Left colon (tissue), 2 donors: ENCODE measurements around the gene ZBTB8A. TPM values are rescaled to one million over a fixed set of nuclear protein-coding genes. Genes with fewer than 3 reads are reported as not detected.

Experiments
- ATAC-seq: fragments of 200-7000 bp; cut with Tn5 transposase; one replicate; pipeline ENCODE4 v1.9.1; 2020; ENCODE audit warnings: mild to moderate bottlenecking, moderate library complexity
- DNase-seq, 2 donors: peaks; one replicate each; pipeline ENCODE4 v3.0.0-alpha.2; 2020
- intact Hi-C, 2 donors: fragments of 100-400 bp; cut with DNase I in 1 of 2; cut with micrococcal nuclease in 1 of 2; formaldehyde crosslinking; loops; one replicate each; pipeline versions ENCODE4 v1.11.2 to v1.14.0; 2022; cut with DNase I, micrococcal nuclease
- total RNA-seq, 2 donors: library from RNA; stranded (reverse); fragmentation: NEBNext Ultra II Directional; extraction: Animal tissue kit (Norgen Biotek cat#: 25700); gene quantifications; one replicate each; pipeline ENCODE4 v1.2.1, GENCODE V29; 2021
- donor health status: DM: no; HTN: no; CAD: no.
- donor health status: DM: yes; HTN: yes; CAD: no.

Gene ZBTB8A
- total RNA-seq, 2 donors from 2014 or later = 6.0 to 6.7 TPM

DNA sequence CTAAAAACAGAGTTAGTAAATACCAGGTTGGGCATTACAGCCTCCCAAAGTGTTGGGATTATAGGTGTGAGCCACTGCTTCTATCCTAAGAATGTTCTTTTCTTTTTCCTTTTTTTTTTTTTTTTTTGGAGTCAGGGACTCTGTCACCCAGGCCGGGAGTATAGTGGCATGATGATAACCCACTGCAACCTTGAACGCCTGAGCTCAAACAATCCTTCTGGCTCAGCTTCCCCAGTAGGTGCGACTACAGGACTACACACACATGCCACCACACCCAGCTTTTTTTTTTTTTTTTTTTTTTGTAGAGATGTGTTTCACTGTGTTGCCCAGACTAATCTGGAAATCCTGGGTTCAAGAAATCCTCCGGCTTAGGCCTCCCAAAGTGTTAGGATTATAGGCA lies 105.2 kb downstream of the ZBTB8A start:
- intact Hi-C loops = no loop called here
- no peak for DNase-seq
- peak; percentile 90 for ATAC-seq

- ATAC-seq (no peak), DNase-seq (no peak)
- intact Hi-C loops = no loop called here
Observed at GRCh38 chr1:32647308-32648134, 108.3 kb downstream of the ZBTB8A start.

DNA sequence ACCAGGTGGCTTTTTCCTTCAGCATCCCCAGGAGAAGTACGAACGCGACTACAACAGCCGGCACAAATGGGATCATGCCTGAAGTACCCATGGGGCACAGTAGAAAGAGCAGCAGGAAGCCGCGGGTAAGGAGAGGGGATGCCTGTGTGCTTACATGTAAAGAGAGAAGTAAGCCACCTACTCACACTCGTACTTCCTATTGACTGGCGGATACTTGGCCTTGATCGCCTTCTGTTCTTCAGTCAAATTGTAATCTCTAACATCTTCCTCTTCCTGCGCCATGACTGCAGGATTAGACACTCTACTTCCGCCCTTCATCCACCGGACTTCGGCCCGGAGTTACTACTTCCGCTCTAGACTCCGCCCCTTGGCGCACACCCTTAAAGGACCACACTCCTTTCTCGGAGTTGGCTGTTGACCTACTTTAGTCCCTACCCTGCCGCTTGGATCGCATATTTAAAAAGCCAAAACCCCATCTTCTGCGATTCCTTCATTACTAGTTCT lies 111.1 kb downstream of the ZBTB8A start, which contains the start of gene ZBTB8OS:
TSS of gene ZBTB8OS (minus strand) at position 303 of the 504 bp plus-strand sequence. CDS start at position 282, 21 bp downstream.
- peak; percentile 83 for ATAC-seq
- intact Hi-C loops = no loop called here
- peak; percentile 93 to 95 for DNase-seq

DNA sequence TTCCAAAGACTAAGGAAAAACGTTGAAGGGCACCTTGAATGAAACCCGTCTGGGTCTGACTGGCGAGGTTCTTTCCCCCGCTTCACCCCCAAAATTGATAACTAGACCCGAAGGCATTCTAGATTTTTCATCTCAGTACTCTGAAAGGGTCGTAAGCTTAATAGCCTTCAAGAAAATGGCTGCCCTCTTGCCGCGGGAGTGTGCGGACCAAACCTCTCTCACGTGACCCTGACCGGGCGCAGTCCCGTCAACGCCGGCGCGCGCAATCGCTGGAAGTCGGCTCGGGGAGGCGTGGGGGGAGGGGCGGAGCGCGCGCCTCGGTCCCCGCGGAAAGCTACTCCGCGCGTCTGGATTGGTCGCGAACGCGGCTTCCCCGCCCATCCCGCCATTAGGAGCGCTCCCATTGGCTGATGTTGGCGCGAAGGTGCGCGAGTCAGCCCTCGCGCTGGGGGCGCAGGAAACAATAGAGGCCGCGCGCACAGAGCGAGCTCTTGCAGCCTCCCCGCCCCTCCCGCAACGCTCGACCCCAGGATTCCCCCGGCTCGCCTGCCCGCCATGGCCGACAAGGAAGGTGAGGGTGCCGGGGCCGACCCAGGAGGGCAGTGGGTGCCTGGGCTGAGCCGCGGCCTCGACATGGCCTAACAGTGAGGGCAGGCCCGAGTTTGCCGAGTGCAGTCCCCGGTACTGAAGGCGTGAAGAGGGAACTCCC lies 111.7 kb downstream of the ZBTB8A start, which contains the start of gene RBBP4:
TSS of gene RBBP4 (plus strand) at position 457 of the 709 bp plus-strand sequence. CDS start at position 556, 99 bp downstream.
- peak; percentile 97 to 98 for DNase-seq
- intact Hi-C loops = no loop called here
- ATAC-seq = peak; percentile 89

DNA sequence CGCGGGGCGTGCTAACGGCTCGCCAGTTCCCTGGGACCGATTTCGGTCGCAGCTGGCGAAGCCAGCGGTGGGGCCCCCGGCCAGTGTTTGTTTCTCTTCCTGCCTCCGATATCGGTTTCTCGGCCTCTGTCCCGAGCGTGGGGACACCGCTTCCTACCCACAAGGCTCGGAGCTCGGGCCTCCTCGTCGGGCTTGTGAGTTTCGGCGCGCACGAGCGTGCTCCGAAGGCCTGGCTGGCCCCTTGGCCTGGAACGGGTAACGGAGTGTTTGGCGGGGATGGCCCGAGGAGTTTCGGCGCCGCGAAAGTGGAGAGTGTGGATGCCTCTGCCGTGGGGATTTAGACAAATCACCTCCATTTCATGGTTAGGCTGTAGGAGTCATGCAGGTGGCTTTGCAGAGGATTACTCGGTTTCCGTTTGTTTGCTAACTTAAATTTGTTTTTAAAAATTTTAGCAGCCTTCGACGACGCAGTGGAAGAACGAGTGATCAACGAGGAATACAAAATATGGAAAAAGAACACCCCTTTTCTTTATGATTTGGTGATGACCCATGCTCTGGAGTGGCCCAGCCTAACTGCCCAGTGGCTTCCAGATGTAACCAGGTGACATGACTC lies 112.3 kb downstream of the ZBTB8A start:
- DNase-seq (no peak), ATAC-seq (peak; percentile 18)
- intact Hi-C loops = no loop called here

DNA sequence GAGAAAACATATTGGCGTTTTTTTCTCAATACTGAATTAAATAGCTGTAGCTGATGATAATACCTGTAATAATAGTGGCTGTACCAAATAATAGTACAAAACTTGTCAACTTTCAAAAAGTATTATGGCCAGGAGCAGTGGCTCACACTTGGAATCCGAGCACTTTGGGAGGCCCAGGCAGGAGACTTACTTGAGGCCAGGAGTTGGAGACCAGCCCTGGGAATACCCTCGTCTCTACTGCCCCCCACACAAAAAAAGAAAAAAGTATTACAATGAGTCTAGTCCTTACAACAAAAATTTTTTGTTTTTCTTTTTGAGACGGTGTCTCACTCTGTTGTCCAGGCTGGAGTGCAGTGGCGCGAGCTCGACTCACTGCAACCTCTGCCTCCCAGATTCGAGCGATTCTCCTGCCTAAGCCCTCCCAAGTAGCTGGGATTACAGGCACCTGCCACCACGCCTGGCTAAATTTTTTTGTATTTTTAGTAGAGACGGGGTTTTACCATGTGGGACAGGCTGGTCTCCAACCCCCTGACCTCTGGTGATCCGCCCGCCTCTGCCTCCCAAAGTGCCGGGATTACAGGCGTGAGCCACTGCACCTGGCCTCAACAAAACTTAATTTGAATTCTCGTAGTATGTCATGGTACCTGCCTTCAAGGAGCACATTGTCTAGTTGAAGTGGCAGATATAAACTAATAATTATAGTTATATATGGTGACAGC lies 113.2 kb downstream of the ZBTB8A start:
- intact Hi-C loops = no loop called here
- ATAC-seq (no peak), DNase-seq (no peak)

Other genes with a start within 250 kb of the ZBTB8A start
- 100 to 1,000 TPM; 218 to 252 TPM for gene HDAC1, start 247.3 kb upstream of the ZBTB8A start, total RNA-seq
- gene MARCKSL1, start 203.2 kb upstream of the ZBTB8A start, total RNA-seq = 100 to 1,000 TPM; 135 to 144 TPM
- gene FAM229A, start 176.9 kb upstream of the ZBTB8A start, total RNA-seq = 1 to 10 TPM; 7.9 to 8.9 TPM
- gene TSSK3, start 176.9 kb upstream of the ZBTB8A start, total RNA-seq = 1 to 10 TPM; 1.2 to 1.9 TPM
- 10 to 100 TPM; 73.0 to 87.9 TPM for gene BSDC1, start 145.0 kb upstream of the ZBTB8A start, total RNA-seq
- gene ZBTB8B, start 74.4 kb upstream of the ZBTB8A start, total RNA-seq = not detected
- 10 to 100 TPM; 44.0 to 44.1 TPM for gene ZBTB8OS, start 111.1 kb downstream of the ZBTB8A start, total RNA-seq
- 100 to 1,000 TPM; 128 to 129 TPM for gene RBBP4, start 111.8 kb downstream of the ZBTB8A start, total RNA-seq
- gene SYNC, start 163.3 kb downstream of the ZBTB8A start, total RNA-seq = 10 to 100 TPM; 16.4 to 20.3 TPM